Mononuclear cell (primary cell): ENCODE data around the gene UBE2D2. TPM values are rescaled to one million over a fixed set of nuclear protein-coding genes. Genes with fewer than 3 reads are reported as not detected.

Experiments used
- H3K27me3 ChIP-seq: 2 replicates; pipeline ENCODE4 v1.6.0; 2011; ENCODE audit warnings: low read length, control low read depth; ENCODE audit not compliant: insufficient read depth
- H3K4me1 ChIP-seq: 2 replicates; pipeline ENCODE4 v1.5.1; 2011; ENCODE audit warnings: mild to moderate bottlenecking, low read length, control low read depth; ENCODE audit not compliant: insufficient read depth
- H3K4me3 ChIP-seq: 2 replicates; pipeline ENCODE4 v1.5.1; 2011; ENCODE audit warnings: mild to moderate bottlenecking, low read length, moderate library complexity
- H3K9me3 ChIP-seq: 2 replicates; pipeline ENCODE4 v1.5.1; 2011; ENCODE audit warnings: low read depth, mild to moderate bottlenecking, control low read depth, low read length
- total RNA-seq: library from RNA; depleted of rRNA; stranded (reverse); fragments of >200 nt; gene quantifications from one replicate; pipeline ENCODE4 v1.2.3, GENCODE V29; 2012

Gene UBE2D2
- total RNA-seq, 1 donor: 81.5 TPM

- peaks cover 11% of the 10 kb centered on the region for H3K27me3 ChIP-seq
Observed at GRCh38 chr5:139642891-139643871, 82.0 kb downstream of the UBE2D2 start.

GRCh38 chr5:139644001-139644456 lies 82.9 kb downstream of the UBE2D2 start:
- Histone ChIP-seq H3K27me3 (peaks cover 11% of the 10 kb centered on the region), H3K4me3 (no peak overlapping the region), H3K4me1 (peaks cover 30% of the 10 kb centered on the region), H3K9me3 (no peaks in the 10 kb centered on the region)

More at GRCh38 chr5:139642891-139643871, 82.0 kb downstream of the UBE2D2 start:
- Histone ChIP-seq H3K4me3 (no peak overlapping the region), H3K4me1 (peaks cover 38% of the 10 kb centered on the region), H3K9me3 (no peaks in the 10 kb centered on the region)

GRCh38 chr5:139644646-139645429 lies 83.7 kb downstream of the UBE2D2 start:
- Histone ChIP-seq H3K27me3 (peaks cover 11% of the 10 kb centered on the region), H3K4me1 (peaks cover 24% of the 10 kb centered on the region), H3K4me3 (no peak overlapping the region), H3K9me3 (no peaks in the 10 kb centered on the region)

GRCh38 chr5:139645430-139645871 lies 84.3 kb downstream of the UBE2D2 start:
- no peak overlapping the region for H3K4me3 ChIP-seq
- H3K9me3 ChIP-seq: no peaks in the 10 kb centered on the region
- H3K4me1 ChIP-seq: peaks cover 27% of the 10 kb centered on the region
- H3K27me3 ChIP-seq: peaks cover 14% of the 10 kb centered on the region

GRCh38 chr5:139646111-139646510 lies 85.0 kb downstream of the UBE2D2 start:
- Histone ChIP-seq H3K27me3 (peaks cover 20% of the 10 kb centered on the region), H3K9me3 (no peaks in the 10 kb centered on the region), H3K4me3 (no peak overlapping the region), H3K4me1 (peaks cover 34% of the 10 kb centered on the region)

- Histone ChIP-seq H3K9me3 (no peaks in the 10 kb centered on the region), H3K4me3 (peak overlapping the region; percentile 8), H3K4me1 (peaks cover 43% of the 10 kb centered on the region), H3K27me3 (peaks cover 26% of the 10 kb centered on the region)
Observed at GRCh38 chr5:139646912-139647505, 85.9 kb downstream of the UBE2D2 start.

GRCh38 chr5:139647506-139648204 lies 86.5 kb downstream of the UBE2D2 start:
- no peaks in the 10 kb centered on the region for H3K9me3 ChIP-seq
- H3K4me1 ChIP-seq: peaks cover 49% of the 10 kb centered on the region
- H3K4me3 ChIP-seq: peak overlapping the region; percentile 8
- H3K27me3 ChIP-seq: peaks cover 26% of the 10 kb centered on the region

- H3K27me3 ChIP-seq: peaks cover 26% of the 10 kb centered on the region
- peak within 1 kb of the TSS; percentile 58 for H3K4me3 ChIP-seq
- H3K4me1 ChIP-seq: peaks cover 57% of the 10 kb centered on the region
- H3K9me3 ChIP-seq: no peaks in the 10 kb centered on the region
Observed at GRCh38 chr5:139648205-139649081, 87.3 kb downstream of the UBE2D2 start, which contains the start of gene CXXC5. TSS of gene CXXC5 (plus strand) at chr5:139648349. CDS start at chr5:139680524, 32,175 bp downstream.

GRCh38 chr5:139649082-139649991 lies 88.2 kb downstream of the UBE2D2 start:
- Histone ChIP-seq H3K27me3 (peaks cover 26% of the 10 kb centered on the region), H3K9me3 (no peaks in the 10 kb centered on the region), H3K4me3 (peak overlapping the region; percentile 58), H3K4me1 (peaks cover 66% of the 10 kb centered on the region)

- H3K4me3 ChIP-seq: peak overlapping the region; percentile 58
- no peaks in the 10 kb centered on the region for H3K9me3 ChIP-seq
- H3K4me1 ChIP-seq: peaks cover 73% of the 10 kb centered on the region
- peaks cover 26% of the 10 kb centered on the region for H3K27me3 ChIP-seq
Observed at GRCh38 chr5:139650031-139650688, 89.0 kb downstream of the UBE2D2 start.

GRCh38 chr5:139650689-139651042 lies 89.5 kb downstream of the UBE2D2 start:
- H3K4me1 ChIP-seq: peaks cover 73% of the 10 kb centered on the region
- peak overlapping the region; percentile 58 for H3K4me3 ChIP-seq
- no peaks in the 10 kb centered on the region for H3K9me3 ChIP-seq
- H3K27me3 ChIP-seq: peaks cover 26% of the 10 kb centered on the region

- Histone ChIP-seq H3K27me3 (peaks cover 23% of the 10 kb centered on the region), H3K9me3 (no peaks in the 10 kb centered on the region), H3K4me3 (peak overlapping the region; percentile 58), H3K4me1 (peaks cover 78% of the 10 kb centered on the region)
Observed at GRCh38 chr5:139651043-139651834, 90.1 kb downstream of the UBE2D2 start.
